Measurements from ENCODE around the gene TJP3.
"Not testable (repeated sequence)": the region's sequence is repeated elsewhere in the genome, so short reads cannot be mapped to it uniquely, and the experiment has no call there.

The TJP3 gene, protein sequence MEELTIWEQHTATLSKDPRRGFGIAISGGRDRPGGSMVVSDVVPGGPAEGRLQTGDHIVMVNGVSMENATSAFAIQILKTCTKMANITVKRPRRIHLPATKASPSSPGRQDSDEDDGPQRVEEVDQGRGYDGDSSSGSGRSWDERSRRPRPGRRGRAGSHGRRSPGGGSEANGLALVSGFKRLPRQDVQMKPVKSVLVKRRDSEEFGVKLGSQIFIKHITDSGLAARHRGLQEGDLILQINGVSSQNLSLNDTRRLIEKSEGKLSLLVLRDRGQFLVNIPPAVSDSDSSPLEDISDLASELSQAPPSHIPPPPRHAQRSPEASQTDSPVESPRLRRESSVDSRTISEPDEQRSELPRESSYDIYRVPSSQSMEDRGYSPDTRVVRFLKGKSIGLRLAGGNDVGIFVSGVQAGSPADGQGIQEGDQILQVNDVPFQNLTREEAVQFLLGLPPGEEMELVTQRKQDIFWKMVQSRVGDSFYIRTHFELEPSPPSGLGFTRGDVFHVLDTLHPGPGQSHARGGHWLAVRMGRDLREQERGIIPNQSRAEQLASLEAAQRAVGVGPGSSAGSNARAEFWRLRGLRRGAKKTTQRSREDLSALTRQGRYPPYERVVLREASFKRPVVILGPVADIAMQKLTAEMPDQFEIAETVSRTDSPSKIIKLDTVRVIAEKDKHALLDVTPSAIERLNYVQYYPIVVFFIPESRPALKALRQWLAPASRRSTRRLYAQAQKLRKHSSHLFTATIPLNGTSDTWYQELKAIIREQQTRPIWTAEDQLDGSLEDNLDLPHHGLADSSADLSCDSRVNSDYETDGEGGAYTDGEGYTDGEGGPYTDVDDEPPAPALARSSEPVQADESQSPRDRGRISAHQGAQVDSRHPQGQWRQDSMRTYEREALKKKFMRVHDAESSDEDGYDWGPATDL

DNA sequence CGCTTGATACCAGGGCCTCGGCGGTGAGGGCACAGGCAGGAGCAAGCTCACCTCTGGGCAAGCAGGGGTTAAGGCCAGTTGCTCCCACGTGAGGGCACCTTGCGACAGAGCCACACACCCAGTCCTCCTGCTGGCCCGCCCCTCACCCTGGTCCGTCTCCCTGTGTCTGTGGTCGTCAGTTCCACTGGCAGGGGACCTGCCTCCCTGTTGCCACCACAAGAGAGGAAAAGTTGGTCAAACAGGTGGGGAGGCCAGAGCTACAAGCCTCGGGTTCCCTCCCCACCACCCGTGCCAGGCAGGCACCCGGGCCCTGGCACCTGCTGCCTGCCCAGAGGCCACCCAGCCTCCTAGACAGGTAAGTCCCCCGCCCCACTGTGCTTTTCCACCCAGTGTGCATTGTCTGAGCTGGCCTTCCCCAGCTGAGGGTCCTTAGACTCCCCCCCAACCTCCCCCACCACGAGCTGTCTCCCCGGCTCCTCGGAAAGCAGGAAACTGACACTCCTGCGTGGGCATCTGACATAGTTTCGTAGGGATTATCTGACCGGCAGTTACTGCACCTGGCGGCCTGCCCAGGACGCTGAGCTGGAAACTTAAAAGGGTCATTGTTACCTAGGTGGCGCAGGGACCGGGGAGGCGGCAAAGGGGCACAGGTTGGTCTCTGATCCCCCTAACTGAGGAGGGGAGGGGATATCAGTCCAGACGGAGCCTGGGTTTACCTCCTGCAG, at the start of gene TJP3:
TSS of gene TJP3 (plus strand) at position 178 of the 725 bp plus-strand sequence. CDS start 20,049 bp downstream, outside the sequence.
- DNase-seq (ENCODE audit: low read depth) = no peak

- DNase-seq (ENCODE audit: low read depth) = no peak
Observed at GRCh38 chr19:3658870-3659745, 49.1 kb upstream of the TJP3 start.

- DNase-seq (ENCODE audit: low read depth) = no peak
Observed at GRCh38 chr19:3659746-3660112, 48.5 kb upstream of the TJP3 start.

- no peak for DNase-seq (ENCODE audit: low read depth)
Observed at GRCh38 chr19:3660493-3661219, 47.5 kb upstream of the TJP3 start.

DNA sequence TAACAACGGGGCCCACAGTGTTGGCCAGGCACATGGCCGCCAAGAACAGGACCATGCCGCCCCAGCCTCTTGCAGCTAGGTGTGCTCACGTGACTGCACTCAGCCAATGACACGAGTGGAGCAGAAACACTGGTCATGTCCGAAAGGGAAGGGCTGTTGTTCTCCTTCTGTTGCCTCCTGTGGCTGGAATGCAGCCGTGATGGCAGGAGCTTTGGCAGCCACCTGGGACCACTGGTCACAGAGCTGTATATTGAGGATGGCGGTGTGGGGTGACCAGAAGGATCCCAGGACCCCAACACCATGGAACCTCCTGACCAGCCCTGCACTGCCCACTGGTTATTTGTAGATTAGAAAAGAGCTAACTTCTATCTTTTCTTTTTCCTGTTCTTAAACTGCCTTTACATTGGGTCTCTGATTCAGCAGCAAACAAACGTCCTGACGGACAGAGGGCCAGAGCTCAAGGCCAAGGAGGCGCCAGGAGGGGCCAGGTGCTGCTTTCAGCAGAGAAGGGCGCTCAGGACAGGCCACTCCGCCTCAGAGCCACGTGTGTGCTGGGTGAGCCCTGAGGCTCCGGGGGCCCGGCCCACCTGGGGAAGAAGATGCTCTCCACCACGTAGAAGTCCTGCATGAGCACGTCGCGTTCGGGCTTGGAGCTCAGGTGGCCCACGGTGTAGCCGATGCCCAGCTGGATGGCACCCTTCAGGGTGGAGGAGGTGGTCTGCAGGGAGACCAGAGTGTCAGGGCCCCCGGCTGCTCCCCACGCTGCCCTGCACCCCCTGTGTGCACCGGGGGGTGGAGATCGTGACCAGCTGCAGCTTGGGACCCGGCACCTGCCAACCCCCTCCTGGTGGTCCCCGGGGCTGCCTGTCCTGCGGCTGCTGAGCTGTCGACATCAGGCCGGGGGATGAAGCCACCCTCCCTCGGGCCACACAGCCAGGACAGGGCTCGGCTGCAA, 46.6 kb upstream of the TJP3 start:
- DNase-seq (ENCODE audit: low read depth) = no peak

GRCh38 chr19:3663838-3664237, 44.3 kb upstream of the TJP3 start:
- no peak for DNase-seq (ENCODE audit: low read depth)

DNA sequence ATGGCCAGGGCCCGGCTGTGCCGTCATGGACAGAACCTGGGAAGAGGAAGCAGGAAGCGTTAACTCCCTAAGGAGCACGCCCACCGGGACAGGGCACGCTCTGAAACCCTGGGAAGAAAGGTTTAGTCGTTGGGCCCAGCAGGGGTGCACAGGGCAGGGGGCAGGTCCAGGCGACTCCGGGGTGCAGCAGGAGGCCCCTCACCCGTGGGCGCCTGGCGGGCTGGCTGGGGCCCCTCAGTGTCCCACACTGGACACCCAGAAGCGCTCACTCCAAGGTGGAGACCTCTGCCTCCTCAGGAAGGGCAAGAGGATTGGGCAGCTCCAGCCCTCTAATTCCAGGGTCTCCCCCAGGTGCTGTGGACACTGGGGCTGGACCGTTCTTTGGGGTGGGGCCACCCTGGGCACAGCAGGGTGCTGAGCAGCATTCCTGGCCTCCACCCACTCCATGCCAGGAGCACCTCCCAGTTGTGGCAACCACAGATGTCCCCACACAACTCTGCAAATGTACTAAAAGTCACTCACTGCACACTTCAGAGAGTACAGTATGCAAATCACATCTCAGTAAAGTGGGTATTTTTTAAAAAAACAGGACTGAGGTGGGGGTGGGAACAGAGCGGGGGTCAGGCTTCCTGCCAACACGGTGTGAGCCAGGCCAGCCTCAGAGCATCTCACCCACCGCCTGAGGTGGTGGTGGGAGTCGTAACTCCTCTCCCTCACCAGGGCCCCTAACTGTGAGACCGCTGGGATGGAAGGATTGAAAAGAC, 43.1 kb upstream of the TJP3 start:
- DNase-seq (ENCODE audit: low read depth) = no peak

DNA sequence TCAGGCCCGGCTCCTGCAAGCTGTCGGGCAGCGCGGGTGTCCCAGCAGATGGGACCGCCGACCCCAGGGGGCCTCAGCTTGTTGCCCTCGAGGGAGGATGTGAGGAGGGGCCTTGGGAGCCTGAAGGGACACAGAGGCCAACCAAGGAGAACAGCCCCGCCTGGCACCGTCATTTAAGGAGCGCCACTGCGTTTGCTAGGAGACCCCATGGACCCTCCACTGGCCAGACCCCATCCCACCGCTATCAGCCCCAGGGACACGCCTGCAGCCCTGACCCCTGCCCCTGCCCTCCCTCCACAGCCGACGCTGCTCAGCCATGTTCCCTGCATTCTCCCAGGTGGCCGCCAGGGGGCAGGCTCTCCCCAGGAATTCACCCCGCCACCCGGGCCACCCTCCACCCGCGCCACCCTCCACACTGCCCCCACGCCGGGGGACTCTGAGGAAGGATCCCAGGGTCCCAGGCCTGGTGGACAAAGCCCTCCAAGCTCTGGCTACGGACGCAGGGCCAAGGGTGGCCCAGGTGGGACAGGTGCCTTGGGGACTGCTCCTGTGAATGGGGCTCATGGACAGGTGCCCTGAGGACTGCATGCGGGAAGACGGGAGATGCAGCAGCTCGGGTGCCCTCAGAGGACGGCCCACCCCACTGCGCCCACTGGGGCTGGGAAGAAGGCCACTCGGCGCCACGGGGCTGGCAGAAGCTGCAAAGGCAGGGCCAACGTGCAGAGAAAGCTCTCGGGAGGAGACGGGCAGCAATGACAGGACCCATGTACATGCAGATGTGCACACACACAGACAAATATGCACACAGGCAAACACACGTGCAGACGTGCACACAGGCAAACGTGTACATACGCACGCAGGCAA, 42.3 kb upstream of the TJP3 start:
- peak; percentile 58 for DNase-seq (ENCODE audit: low read depth)

DNA sequence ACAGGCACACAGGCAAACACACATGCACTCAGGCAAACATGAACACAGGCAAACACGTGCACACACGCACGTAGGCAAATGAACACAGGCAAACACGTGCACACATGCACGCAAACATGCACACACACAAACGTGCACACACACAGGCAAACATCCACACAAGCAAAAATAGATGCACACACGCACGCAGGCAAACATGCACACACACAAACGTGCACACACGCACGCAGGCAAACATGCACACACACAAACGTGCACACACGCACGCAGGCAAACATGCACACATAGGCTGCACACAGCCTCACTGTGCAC, 41.7 kb upstream of the TJP3 start:
- not testable (repeated sequence) for DNase-seq (ENCODE audit: low read depth)

DNA sequence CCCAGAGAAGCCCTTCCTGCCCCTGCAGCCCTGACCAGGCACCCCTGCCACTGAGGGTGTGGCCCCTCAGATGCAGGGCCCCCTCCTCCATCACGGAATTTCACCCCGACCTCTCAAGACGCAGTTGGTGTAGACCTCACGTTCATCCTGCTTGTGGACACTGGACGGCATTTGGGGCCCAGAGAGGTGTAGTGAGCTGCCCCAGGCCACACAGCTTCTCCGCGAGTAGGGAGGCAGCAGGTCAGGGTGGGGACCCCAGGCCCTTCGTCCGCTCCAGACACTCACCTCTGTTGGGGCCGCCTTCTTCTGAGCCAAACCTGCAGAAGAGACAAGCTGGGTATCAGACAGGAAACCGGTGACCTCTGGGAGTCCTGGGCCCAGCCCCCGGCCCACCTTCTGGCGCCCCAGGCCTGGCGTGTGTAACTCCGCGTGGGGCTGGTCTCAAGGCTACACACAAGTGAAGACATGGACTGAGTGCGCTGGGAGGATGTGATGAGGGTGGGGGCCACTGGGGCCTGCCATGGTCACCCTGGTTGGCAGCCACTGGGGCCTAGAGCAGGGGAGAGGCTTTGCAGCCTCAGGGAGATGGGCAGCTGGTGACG, 41.0 kb upstream of the TJP3 start:
- no peak for DNase-seq (ENCODE audit: low read depth)

DNA sequence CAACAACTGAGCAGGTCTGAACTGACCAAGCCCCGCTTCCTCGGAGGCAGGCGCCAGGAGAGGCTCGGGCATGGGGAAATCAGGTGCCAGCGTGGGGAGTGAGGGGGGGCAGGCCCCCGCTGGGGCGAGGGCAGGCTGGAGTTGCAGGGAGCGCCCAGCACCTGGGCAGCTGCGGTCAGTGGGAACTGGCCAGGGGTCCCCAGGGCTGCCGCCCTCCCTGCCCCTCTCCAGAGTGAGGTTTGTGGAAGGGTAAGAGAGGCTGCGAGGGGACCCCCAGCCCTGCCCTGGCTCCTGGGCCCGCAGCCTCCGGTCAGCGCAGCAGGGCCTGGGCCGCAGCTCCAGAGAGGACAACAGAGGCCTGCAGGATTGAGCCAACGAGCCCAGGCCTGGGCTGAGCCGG, 40.4 kb upstream of the TJP3 start:
- no peak for DNase-seq (ENCODE audit: low read depth)

- no peak for DNase-seq (ENCODE audit: low read depth)
Observed at GRCh38 chr19:3668331-3669081, 39.7 kb upstream of the TJP3 start.

- no peak for DNase-seq (ENCODE audit: low read depth)
Observed at GRCh38 chr19:3669082-3669946, 38.9 kb upstream of the TJP3 start.

GRCh38 chr19:3669947-3670795, 38.0 kb upstream of the TJP3 start:
- DNase-seq (ENCODE audit: low read depth) = no peak

All from stimulated activated CD8-positive, alpha-beta memory T cell treated with anti-CD3 and anti-CD28 coated beads, Interleukin-15, amount 100 ng/mL, for 1 hour (primary cell).